Stimulated activated CD4-positive, alpha-beta T cell treated with anti-CD3 and anti-CD28 coated beads, Interleukin-4, amount 100 ng/mL, for 4 hours (primary cell): ENCODE results near the gene PRRX1.

Source experiments
- DNase-seq, 2 experiments: peaks; one replicate each; pipeline ENCODE4 v3.0.0-alpha.2; 2020

Gene PRRX1

GRCh38 chr1:170664828-170665612 is 1.1 kb downstream of the PRRX1 start:
- no peak for DNase-seq

DNA sequence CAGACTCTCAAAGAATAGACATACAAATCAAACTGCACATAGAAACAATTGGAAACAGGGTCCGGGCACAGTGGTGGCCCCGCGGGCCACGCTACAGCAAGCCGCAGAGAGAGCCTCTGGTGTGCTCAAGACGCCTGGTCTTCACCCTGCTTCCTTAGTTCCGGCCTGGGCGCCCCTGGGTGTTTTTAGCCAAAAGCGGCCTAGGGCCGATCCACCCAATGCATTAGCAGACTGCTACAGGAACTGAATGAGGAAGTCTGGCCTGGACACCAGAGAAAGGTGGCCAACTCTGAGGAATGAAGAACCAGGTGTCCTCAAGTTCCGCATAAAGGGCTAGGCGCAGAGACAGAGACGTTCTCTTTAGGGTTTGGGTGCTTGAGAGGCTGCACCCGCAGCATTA is 1.7 kb downstream of the PRRX1 start:
- DNase-seq: no peak

- DNase-seq: no peak
Observed at GRCh38 chr1:170666541-170667254, 2.8 kb downstream of the PRRX1 start.

DNA sequence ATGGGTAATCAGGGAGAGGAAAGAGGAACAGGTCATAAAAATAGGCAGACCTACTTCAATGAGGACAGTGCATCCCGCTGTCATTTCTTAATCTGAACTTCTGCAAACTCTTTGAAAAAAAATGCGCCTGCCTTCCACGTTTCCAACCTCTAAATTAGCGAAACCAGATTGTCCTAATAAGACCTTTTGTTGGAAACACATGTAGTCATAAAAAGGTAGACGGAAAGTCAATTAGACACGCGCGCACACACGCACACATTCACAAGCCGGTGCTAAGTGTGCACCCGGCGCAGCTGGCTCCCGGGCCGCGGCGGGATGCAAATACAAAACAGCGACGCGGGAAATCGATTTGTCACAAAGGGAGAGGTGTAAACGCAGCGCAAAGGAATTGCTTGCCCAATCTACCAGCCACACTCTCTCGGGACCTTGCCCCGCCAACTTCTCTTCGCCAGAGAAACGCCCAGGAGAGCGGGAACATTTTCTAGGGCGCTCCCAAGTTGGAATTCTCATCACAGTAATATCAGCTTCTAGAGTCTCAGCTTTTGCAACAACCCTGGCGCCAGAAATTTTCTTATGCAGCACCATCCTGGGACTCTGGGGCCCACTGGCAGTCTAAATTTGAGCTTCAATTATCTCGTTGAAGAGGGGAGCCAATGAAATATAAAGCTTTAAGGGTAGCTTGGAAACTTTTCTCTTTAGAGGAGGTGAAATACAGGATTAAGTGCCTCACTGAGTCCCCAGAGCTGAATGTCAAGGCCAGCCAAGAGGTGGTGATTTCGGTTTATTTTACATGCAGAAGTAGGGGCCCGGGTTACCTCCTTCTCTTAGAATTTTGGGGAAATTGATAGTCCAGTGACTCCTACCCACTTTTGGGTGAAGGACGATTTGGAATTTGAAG is 4.5 kb downstream of the PRRX1 start:
- no peak for DNase-seq

DNA sequence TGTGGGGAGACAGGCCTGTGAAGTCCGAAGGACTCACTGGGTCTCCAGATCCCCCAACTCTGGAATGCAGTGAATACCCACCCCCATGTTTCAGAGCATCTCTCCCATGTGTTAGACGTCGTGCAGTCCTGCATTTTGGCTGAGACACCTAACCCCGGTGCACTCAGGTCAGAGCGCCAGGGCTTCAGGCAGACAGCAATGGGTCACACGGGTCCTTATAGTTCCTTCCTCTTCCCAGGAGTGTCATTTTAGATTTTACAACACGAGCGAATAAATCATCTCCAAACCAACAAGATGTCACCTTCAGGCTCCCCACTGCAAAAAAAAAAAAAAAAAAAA is 5.1 kb downstream of the PRRX1 start:
- no peak for DNase-seq

DNA sequence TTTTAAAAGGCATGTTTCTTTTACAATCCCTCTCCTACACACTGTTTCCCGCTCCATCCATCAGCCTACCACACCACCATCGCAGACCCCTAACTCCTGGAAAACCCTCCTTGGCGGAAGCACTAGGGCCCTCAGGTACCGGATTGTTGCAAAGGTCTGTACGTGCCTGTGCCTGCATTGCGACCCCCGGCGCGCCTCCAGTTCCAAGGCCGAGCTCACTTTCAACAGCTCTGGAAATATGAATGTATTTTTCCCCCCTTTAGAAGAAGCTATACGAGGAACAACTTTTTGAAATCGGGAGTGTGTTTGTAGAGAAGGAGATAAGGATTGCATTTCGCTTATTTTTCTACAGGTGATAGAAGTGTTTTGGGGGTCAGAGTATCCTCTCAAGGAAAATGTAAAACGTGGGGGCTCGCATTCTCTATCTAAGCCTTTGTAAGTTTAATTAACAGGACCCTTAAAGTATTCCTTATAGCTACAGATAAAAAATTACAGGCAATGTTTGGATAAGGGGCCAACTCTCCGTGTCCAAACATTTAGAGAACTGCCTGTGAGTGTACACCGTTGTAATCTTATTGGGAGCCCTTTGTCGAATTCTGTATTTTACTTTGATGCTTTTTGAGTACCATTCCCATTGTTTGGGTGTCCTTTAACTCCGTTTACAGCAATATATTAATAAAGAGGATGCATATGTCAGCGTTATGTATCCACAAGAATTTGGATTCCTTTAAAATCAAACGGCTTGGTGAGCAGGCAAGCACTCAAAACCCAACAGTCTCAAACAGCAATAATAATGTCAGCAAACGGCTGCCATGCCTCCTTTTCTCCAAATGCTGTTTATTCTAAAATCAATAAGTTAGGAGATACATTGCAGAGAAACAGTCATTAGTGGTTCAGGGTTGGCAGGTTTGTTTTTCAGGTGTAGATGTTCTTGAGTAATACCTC is 5.9 kb downstream of the PRRX1 start:
- no peak for DNase-seq

- DNase-seq: no peak
Observed at GRCh38 chr1:170670802-170671628, 7.1 kb downstream of the PRRX1 start.

GRCh38 chr1:170671629-170671963 is 7.7 kb downstream of the PRRX1 start:
- no peak for DNase-seq

- no peak for DNase-seq
Observed at GRCh38 chr1:170672316-170672715, 8.4 kb downstream of the PRRX1 start.

DNA sequence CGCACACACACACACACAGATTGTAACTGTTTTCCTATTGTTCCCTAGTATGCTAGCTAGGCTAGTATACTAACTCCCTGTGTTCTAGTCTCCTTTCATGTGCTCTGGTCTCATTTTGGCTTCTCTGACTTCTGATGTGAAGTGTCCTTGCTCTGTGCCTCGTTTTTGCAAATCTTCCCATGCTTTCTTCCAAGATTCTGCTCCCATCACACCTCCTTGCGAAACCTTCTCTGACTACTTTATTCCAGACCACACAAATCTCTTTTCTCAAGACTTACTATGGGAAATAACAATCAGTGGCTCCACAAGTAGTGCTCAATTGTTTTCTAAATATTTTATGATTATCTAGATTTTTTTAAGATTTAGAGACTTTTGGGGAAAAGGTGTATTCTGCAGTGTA is 10.3 kb downstream of the PRRX1 start:
- no peak for DNase-seq

DNA sequence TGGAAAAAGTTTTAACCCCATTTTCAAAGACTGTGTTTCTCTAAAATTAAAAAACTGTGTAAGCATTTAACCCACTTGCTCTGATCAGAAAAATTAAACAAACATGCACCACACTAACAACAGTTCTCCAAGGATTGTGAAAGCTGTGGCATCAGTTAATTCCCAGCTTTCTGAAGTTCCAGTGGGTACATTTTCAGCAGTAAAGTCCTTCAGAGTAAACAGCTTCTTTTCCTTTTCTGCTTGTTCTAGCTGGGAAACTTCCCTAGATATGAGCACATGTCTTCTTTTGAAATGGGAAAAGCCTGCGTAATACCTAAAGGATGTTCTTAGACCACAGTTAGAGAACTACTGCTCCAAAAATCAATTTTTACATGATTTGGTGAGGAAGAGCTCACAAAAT is 11.1 kb downstream of the PRRX1 start:
- no peak for DNase-seq

- no peak for DNase-seq
Observed at GRCh38 chr1:170675865-170676264, 11.9 kb downstream of the PRRX1 start.

DNA sequence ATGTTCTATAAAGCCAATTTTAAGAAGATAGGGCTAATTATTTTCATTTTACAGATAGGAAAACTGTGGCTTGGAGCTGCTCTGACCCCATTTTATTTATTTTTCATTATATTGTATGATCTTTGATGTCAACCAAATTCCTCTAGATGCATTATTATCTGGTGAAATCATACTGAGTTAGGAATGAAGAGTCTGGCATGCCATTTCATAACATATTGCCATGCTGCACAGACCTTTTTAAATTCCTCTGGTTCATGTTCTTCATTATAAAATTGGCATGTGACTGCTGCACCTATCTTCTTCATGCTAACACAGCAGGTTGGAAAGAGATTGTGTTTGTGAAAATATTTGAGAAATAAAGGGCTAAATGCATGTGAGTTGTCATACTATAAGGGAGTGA is 12.7 kb downstream of the PRRX1 start:
- DNase-seq: no peak

DNA sequence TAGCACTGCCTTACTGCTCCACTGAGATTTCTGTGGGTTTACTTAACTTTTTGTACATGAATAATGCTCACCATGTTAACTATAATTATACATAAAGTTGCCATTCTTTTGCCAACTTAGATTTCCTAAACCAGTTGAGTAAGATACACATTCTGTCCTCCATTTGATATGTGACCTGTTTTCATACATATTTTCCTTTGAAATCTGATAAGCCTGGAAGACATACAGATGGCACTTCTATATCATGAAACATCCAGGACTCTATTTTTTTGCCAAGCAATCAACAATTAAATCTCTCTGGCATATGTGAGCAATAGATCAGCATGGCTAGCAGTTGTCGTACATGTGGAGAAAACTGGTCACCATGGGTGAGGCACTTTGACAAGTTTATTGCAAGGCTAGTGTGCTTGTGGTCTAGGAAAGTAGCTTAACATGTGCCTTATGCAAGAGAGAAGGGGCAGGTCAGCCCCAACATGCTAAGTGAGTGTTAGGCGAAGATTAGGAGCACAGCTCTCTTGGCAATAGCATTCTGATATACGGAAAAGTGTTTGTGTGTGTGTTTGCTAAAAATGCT is 14.2 kb downstream of the PRRX1 start:
- DNase-seq: no peak

GRCh38 chr1:170680428-170680827 is 16.5 kb downstream of the PRRX1 start:
- no peak for DNase-seq

- no peak for DNase-seq
Observed at GRCh38 chr1:170682169-170682568, 18.2 kb downstream of the PRRX1 start.

- no peak for DNase-seq
Observed at GRCh38 chr1:170682809-170683208, 18.9 kb downstream of the PRRX1 start.

DNA sequence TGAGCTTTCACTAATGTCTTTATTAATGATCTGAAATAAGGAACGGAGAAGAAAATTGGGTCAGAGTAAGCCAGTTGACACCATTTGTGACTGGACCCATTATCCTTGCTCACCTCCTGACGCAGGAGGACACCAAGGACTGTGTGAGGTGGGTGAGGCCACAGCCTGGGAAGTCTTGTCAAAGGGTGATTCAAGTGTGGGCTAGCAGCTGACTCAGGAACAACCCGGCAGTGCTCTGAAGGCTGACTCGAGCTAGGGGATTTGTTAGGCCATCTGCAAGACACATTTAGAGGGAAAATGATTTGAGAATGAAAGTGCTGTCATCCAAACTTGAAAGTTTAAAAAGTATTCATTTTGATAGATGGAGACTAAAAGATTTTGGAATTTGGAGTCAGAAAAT is 21.2 kb downstream of the PRRX1 start:
- DNase-seq: no peak

GRCh38 chr1:170686291-170686690 is 22.4 kb downstream of the PRRX1 start:
- no peak for DNase-seq

DNA sequence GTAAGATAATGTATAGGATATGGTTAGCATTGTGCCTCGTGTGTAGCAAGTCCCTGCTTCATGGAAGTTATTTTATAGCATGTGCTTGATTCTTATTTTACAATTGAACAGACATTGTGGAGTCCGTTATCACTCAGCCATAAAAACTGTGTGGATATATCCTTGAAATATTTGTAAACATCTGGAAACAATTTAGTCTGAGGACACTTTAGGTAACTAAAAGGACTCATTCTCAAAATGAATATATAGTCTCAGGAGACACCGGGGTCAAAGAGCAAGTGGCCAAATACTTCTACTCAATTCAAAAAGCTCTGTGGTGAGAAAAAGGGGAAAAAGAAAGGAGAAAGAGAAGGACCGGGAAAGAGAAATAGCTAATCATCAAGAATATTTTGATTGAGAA is 23.7 kb downstream of the PRRX1 start:
- no peak for DNase-seq

DNA sequence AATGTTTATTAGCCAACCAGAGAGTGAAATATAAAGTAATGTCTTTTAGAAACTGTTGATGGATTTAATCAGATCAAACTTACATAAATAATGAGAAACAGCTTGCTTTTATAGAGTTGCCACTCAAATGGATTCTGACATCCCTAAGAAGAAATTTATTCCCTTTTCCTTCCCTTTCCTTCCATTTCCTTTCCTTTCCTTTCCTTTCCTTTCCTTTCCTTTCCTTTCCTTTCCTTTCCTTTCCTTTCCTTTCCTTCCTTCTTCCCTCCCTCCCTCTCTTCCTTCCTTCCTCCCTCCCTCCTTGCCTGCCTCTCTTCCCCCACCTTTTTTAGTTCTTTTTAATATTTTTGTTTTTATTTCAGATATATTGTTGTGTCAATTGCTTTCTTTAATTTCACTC is 27.3 kb downstream of the PRRX1 start:
- no peak for DNase-seq
